PC-9 (cell line): ENCODE data around the gene TPRG1L. TPM values are rescaled to one million over a fixed set of nuclear protein-coding genes. Genes with fewer than 3 reads are reported as not detected.

Experiments
- BruUV-seq: library from RNA; stranded (reverse); fragments of 400-500 nt; replicated peaks from 2 replicates; lab custom pipeline; 2021; lab: Mats Ljungman, UMichigan
- CTCF ChIA-PET: fragments of 300-600 bp; sonication (Branson Sonifier 250); formaldehyde crosslinking; loops from one replicate; lab custom pipeline; 2022; ENCODE audit warnings: antibody characterized with exemption; lab: Charles Lee
- POLR2A ChIA-PET: fragments of 300-600 bp; sonication (Branson Sonifier 250); formaldehyde crosslinking; loops from one replicate; lab custom pipeline; 2022; ENCODE audit warnings: antibody characterized with exemption; ENCODE audit not compliant: unreplicated experiment; lab: Charles Lee
- DNase-seq, 2 experiments: peaks; one replicate each; pipeline versions ENCODE4 v3.0.0 to v3.0.0-alpha.2; 2015 to 2022; ENCODE audit warnings: mixed read lengths in 1 of 2
- H2AFZ ChIP-seq: fragments of 200-600 bp; sonication (generic); 2 replicates; pipeline ENCODE4 v1.8.1; 2017; ENCODE audit warnings: antibody characterized with exemption
- H3F3A ChIP-seq: fragments of 200-600 bp; sonication (generic); 2 replicates; pipeline ENCODE4 v1.8.1; 2017; ENCODE audit warnings: antibody characterized with exemption, mild to moderate bottlenecking, low read depth; ENCODE audit not compliant: insufficient read depth
- H3K27ac ChIP-seq: fragments of 200-600 bp; sonication (generic); 2 replicates; pipeline ENCODE4 v1.6.1; 2016; ENCODE audit warnings: mixed run types
- H3K27me3 ChIP-seq: fragments of 200-600 bp; sonication (generic); 2 replicates; pipeline ENCODE4 v1.6.1; 2016; ENCODE audit warnings: low read depth, mixed run types; ENCODE audit not compliant: insufficient read depth
- H3K36me3 ChIP-seq: fragments of 200-600 bp; sonication (generic); 2 replicates; pipeline ENCODE4 v1.6.1; 2016; ENCODE audit warnings: low read depth, mixed run types
- H3K4me1 ChIP-seq: fragments of 200-600 bp; sonication (generic); replicated peaks from 2 replicates; pipeline ENCODE4 v1.6.1; 2016; ENCODE audit warnings: mixed run types; ENCODE audit not compliant: insufficient read depth
- H3K4me2 ChIP-seq: fragments of 200-600 bp; sonication (generic); 2 replicates; pipeline ENCODE4 v1.6.1; 2017; ENCODE audit warnings: mixed run types
- H3K4me3 ChIP-seq: fragments of 200-600 bp; sonication (generic); 2 replicates; pipeline ENCODE4 v1.6.1; 2016; ENCODE audit warnings: mixed run types
- H3K79me2 ChIP-seq: fragments of 200-600 bp; sonication (generic); 2 replicates; pipeline ENCODE4 v1.6.1; 2017; ENCODE audit warnings: low read depth, mixed run types
- H3K9me2 ChIP-seq: fragments of 200-600 bp; sonication (generic); 2 replicates; pipeline ENCODE4 v1.8.1; 2017; ENCODE audit warnings: mild to moderate bottlenecking; ENCODE audit not compliant: insufficient read depth
- H3K9me3 ChIP-seq: fragments of 200-600 bp; sonication (generic); 2 replicates; pipeline ENCODE4 v1.8.1; 2016; ENCODE audit warnings: low read depth; ENCODE audit not compliant: insufficient read depth
- H4K20me1 ChIP-seq: fragments of 200-600 bp; sonication (generic); 2 replicates; pipeline ENCODE4 v1.8.1; 2017; ENCODE audit not compliant: insufficient read depth
- CTCF ChIP-seq: fragments of 200-600 bp; sonication (generic); conservative IDR thresholded peaks from 2 replicates; pipeline ENCODE4 v1.6.1; 2017; ENCODE audit warnings: mixed run types, antibody characterized with exemption, mild to moderate bottlenecking, moderate library complexity
- EZH2 ChIP-seq: fragments of 200-600 bp; sonication (generic); IDR thresholded peaks from 2 replicates; pipeline ENCODE4 v1.8.0; 2017; ENCODE audit warnings: antibody characterized with exemption, low read depth
- intact Hi-C: fragments of 100-400 bp; cut with micrococcal nuclease; formaldehyde crosslinking; loops from one replicate; pipeline ENCODE4 v1.10.0; 2022; ENCODE audit not compliant: unreplicated experiment
- total RNA-seq: library from RNA; stranded (reverse); gene quantifications from 2 replicates; pipeline ENCODE4 v1.2.3, GENCODE V29; 2021

TPRG1L gene
- total RNA-seq, 1 experiment from 2014 or later: 41.4 TPM

GRCh38 chr1:3659093-3659492, 34.3 kb downstream of the TPRG1L start:
- Histone ChIP-seq H2AFZ (no peak overlapping the region), H3K4me3 (no peak overlapping the region), H3K27ac (no peak overlapping the region), H4K20me1 (no peaks in the 10 kb centered on the region; the same call in 1 of the 2 replicates), H3K4me2 (no peak overlapping the region), H3K36me3 (no peaks in the 10 kb centered on the region), H3F3A (0 out of 2 replicates have a peak, but pooled peaks cover 4% of the 10 kb centered on the region), H3K4me1 (no peaks in the 10 kb centered on the region), H3K27me3 (peaks cover 72% of the 10 kb centered on the region), H3K79me2 (no peaks in the 10 kb centered on the region), H3K9me2 (no peaks in the 10 kb centered on the region), H3K9me3 (no peaks in the 10 kb centered on the region)
- ChIA-PET CTCF (no interaction called here), POLR2A (no interaction called here)
- intact Hi-C loops: no loop called here
- TF ChIP-seq EZH2: no peak
- no peak for TF ChIP-seq CTCF
- no TSS peak for BruUV-seq
- no peak for DNase-seq

GRCh38 chr1:3660704-3661103, 35.9 kb downstream of the TPRG1L start:
- Histone ChIP-seq H4K20me1 (no peaks in the 10 kb centered on the region; the same call in 1 of the 2 replicates), H3K4me3 (no peak overlapping the region), H3K79me2 (no peaks in the 10 kb centered on the region), H3F3A (0 out of 2 replicates have a peak, but pooled peaks cover 4% of the 10 kb centered on the region), H3K27ac (no peak overlapping the region), H3K27me3 (peaks cover 67% of the 10 kb centered on the region), H3K9me2 (no peaks in the 10 kb centered on the region), H2AFZ (no peak overlapping the region), H3K9me3 (no peaks in the 10 kb centered on the region), H3K4me1 (no peaks in the 10 kb centered on the region), H3K4me2 (no peak overlapping the region), H3K36me3 (no peaks in the 10 kb centered on the region)
- BruUV-seq: no TSS peak
- no peak for DNase-seq
- intact Hi-C loops: no loop called here
- TF ChIP-seq CTCF: no peak
- no peak for TF ChIP-seq EZH2
- POLR2A ChIA-PET: no interaction called here
- CTCF ChIA-PET: no interaction called here

- POLR2A ChIA-PET: no interaction called here
- CTCF ChIA-PET: no interaction called here
- Histone ChIP-seq H3K9me2 (no peaks in the 10 kb centered on the region), H2AFZ (no peak overlapping the region), H3K27ac (no peak overlapping the region), H3K36me3 (no peaks in the 10 kb centered on the region), H3K4me2 (no peak overlapping the region), H3K79me2 (no peaks in the 10 kb centered on the region), H3K4me3 (no peak overlapping the region), H4K20me1 (no peaks in the 10 kb centered on the region; the same call in 1 of the 2 replicates), H3K27me3 (peaks cover 67% of the 10 kb centered on the region), H3K9me3 (no peaks in the 10 kb centered on the region), H3F3A (0 out of 2 replicates have a peak, but pooled peaks cover 4% of the 10 kb centered on the region), H3K4me1 (no peaks in the 10 kb centered on the region)
- intact Hi-C loops: no loop called here
- no TSS peak for BruUV-seq
- TF ChIP-seq CTCF (no peak), EZH2 (no peak)
- DNase-seq: no peak
Measured at GRCh38 chr1:3661631-3662030, 36.8 kb downstream of the TPRG1L start.
